ENCODE data around the gene ZDHHC14.

ZDHHC14 gene

GRCh38 chr6:157600807-157601206 lies 219.8 kb downstream of the ZDHHC14 start:
- no peak for DNase-seq (ENCODE audit: extremely low read depth, low read depth)
- no peak overlapping the region for H3K4me3 ChIP-seq (replicated peaks; ENCODE audit: low read depth, low read length)

GRCh38 chr6:157602521-157603295 lies 221.7 kb downstream of the ZDHHC14 start:
- TF ChIP-seq CTCF (IDR thresholded peaks at IDR 0.05; ENCODE audit: low read depth, low read length, missing control alignments), result no peak
- no peak overlapping the region for H3K4me3 ChIP-seq (replicated peaks; ENCODE audit: low read depth, low read length)
- no peak for DNase-seq (ENCODE audit: extremely low read depth, low read depth)

More at GRCh38 chr6:157600807-157601206, 219.8 kb downstream of the ZDHHC14 start:
- no peak for TF ChIP-seq CTCF (IDR thresholded peaks at IDR 0.05; ENCODE audit: low read depth, low read length, missing control alignments)

- no peak overlapping the region for H3K4me3 ChIP-seq (replicated peaks; ENCODE audit: low read depth, low read length)
- DNase-seq (ENCODE audit: extremely low read depth, low read depth), result no peak
- TF ChIP-seq CTCF (IDR thresholded peaks at IDR 0.05; ENCODE audit: low read depth, low read length, missing control alignments), result no peak
Observed at GRCh38 chr6:157603314-157603940, 222.4 kb downstream of the ZDHHC14 start.

GRCh38 chr6:157603971-157604370 lies 223.0 kb downstream of the ZDHHC14 start:
- no peak overlapping the region for H3K4me3 ChIP-seq (replicated peaks; ENCODE audit: low read depth, low read length)
- no peak for DNase-seq (ENCODE audit: extremely low read depth, low read depth)
- no peak for TF ChIP-seq CTCF (IDR thresholded peaks at IDR 0.05; ENCODE audit: low read depth, low read length, missing control alignments)

GRCh38 chr6:157604816-157605215 lies 223.8 kb downstream of the ZDHHC14 start:
- H3K4me3 ChIP-seq (replicated peaks; ENCODE audit: low read depth, low read length), result no peak overlapping the region
- DNase-seq (ENCODE audit: extremely low read depth, low read depth), result no peak
- TF ChIP-seq CTCF (IDR thresholded peaks at IDR 0.05; ENCODE audit: low read depth, low read length, missing control alignments), result no peak

GRCh38 chr6:157605484-157605883 lies 224.5 kb downstream of the ZDHHC14 start:
- no peak for TF ChIP-seq CTCF (IDR thresholded peaks at IDR 0.05; ENCODE audit: low read depth, low read length, missing control alignments)
- no peak for DNase-seq (ENCODE audit: extremely low read depth, low read depth)

More at GRCh38 chr6:157605484-157605883, 224.5 kb downstream of the ZDHHC14 start:
- H3K4me3 ChIP-seq (replicated peaks; ENCODE audit: low read depth, low read length), result no peak overlapping the region

Data from HFF-Myc (cell line).